HCT116 (cell line): ENCODE data around the gene FAT1. TPM values are rescaled to one million over a fixed set of nuclear protein-coding genes. Genes with fewer than 3 reads are reported as not detected.

Source experiments
- ATAC-seq: fragments of 200-7000 bp; cut with Tn5 transposase; 2 replicates; pipeline ENCODE4 v1.9.1; 2020; ENCODE audit warnings: mild to moderate bottlenecking, moderate library complexity
- BruUV-seq: library from RNA; stranded (reverse); fragments of 400-500 nt; replicated peaks from 2 replicates; lab custom pipeline; 2021; lab: Mats Ljungman, UMichigan
- CTCF ChIA-PET: fragments of 300-600 bp; sonication (Branson Sonifier 250); formaldehyde crosslinking; loops from one replicate; lab custom pipeline; 2021; ENCODE audit warnings: antibody characterized with exemption; lab: Charles Lee
- POLR2A ChIA-PET: fragments of 300-600, 350-600 bp; sonication (Branson Sonifier 250); formaldehyde crosslinking; loops from one replicate; lab custom pipeline; 2021; ENCODE audit warnings: antibody characterized with exemption; lab: Charles Lee
- RAD21 ChIA-PET, 2 experiments: fragments of 300-600 bp; sonication (Branson Sonifier 250); formaldehyde crosslinking; loops; one replicate each; lab custom pipeline; 2023; ENCODE audit warnings: low total read pairs in 2 of 2; ENCODE audit not compliant: uncharacterized antibody in 2 of 2, unreplicated experiment in 2 of 2, low non-redundant PET in 1 of 2; lab: Charles Lee
- DNase-seq: peaks from one replicate; pipeline ENCODE4 v3.0.0-alpha.2; 2010; ENCODE audit warnings: low read depth, low spot score
- H2AFZ ChIP-seq: fragments of 200-600 bp; shearing (Covaris generic), sonication (generic); 2 replicates; pipeline ENCODE4 v1.6.1; 2017; ENCODE audit warnings: low read depth, mixed run types, mixed read lengths, antibody characterized with exemption, low read length; ENCODE audit not compliant: poor library complexity, severe bottlenecking
- H3K27ac ChIP-seq: 2 replicates; pipeline ENCODE4 v1.5.1; 2012; ENCODE audit warnings: low read depth, low read length
- H3K27me3 ChIP-seq: fragments of 200-600 bp; sonication (generic); 2 replicates; pipeline ENCODE4 v1.6.1; 2016; ENCODE audit warnings: mixed run types, low read length, mixed read lengths; ENCODE audit not compliant: insufficient read depth
- H3K36me3 ChIP-seq, 2 experiments: fragments of 200-500 bp in 1 of 2; fragments of 200-600 bp in 1 of 2; sonication (Bioruptor generic) in 1 of 2; sonication (generic) in 1 of 2; 2 replicates each; pipeline versions ENCODE4 v1.5.1 to v1.6.1; 2014 to 2016; ENCODE audit warnings: low read length in 2 of 2, inconsistent platforms in 1 of 2, mixed read lengths in 1 of 2, mixed run types in 1 of 2; ENCODE audit not compliant: insufficient read depth in 2 of 2, control insufficient read depth in 1 of 2
- H3K4me1 ChIP-seq, 2 experiments: fragments of 200-600 bp in 1 of 2; sonication (generic) in 1 of 2; 2 replicates each; pipeline versions ENCODE4 v1.5.1 to v1.6.1; 2012 to 2017; ENCODE audit warnings: low read length in 2 of 2, inconsistent platforms in 1 of 2, mild to moderate bottlenecking in 1 of 2, mixed read lengths in 1 of 2, mixed run types in 1 of 2, moderate library complexity in 1 of 2; ENCODE audit not compliant: insufficient read depth in 2 of 2, control insufficient read depth in 1 of 2
- H3K4me2 ChIP-seq: fragments of 200-600 bp; sonication (generic); 2 replicates; pipeline ENCODE4 v1.6.1; 2017; ENCODE audit warnings: mixed run types, low read length, mixed read lengths
- H3K4me3 ChIP-seq, 2 experiments: fragments of 200-600 bp in 1 of 2; sonication (generic) in 1 of 2; replicated peaks in 1 of 2; 2 replicates each; pipeline ENCODE4 v1.5.1; 2011 to 2016; ENCODE audit warnings: low read length in 2 of 2, control low read depth in 1 of 2, low read depth in 1 of 2, mild to moderate bottlenecking in 1 of 2, mixed read lengths in 1 of 2, mixed run types in 1 of 2
- H3K79me2 ChIP-seq: fragments of 200-600 bp; sonication (generic); 2 replicates; pipeline ENCODE4 v1.6.1; 2017; ENCODE audit warnings: mild to moderate bottlenecking, mixed run types, low read length, moderate library complexity, mixed read lengths; ENCODE audit not compliant: insufficient read depth
- H3K9ac ChIP-seq: fragments of 200-600 bp; sonication (generic); 2 replicates; pipeline ENCODE4 v1.6.1; 2016; ENCODE audit warnings: low read length, mixed read lengths
- H3K9me2 ChIP-seq: fragments of 200-600 bp; sonication (generic), shearing (Covaris generic); 2 replicates; pipeline ENCODE4 v1.6.1; 2017; ENCODE audit warnings: mixed run types, mild to moderate bottlenecking, moderate library complexity; ENCODE audit not compliant: insufficient read depth
- H3K9me3 ChIP-seq, 2 experiments: fragments of 200-500 bp in 1 of 2; fragments of 200-600 bp in 1 of 2; sonication (Bioruptor generic) in 1 of 2; sonication (generic) in 1 of 2; 2 replicates each; pipeline ENCODE4 v1.6.1; 2014 to 2017; ENCODE audit warnings: low read length in 2 of 2, mixed read lengths in 2 of 2, inconsistent platforms in 1 of 2, low read depth in 1 of 2, mild to moderate bottlenecking in 1 of 2, mixed run types in 1 of 2, moderate library complexity in 1 of 2; ENCODE audit not compliant: control insufficient read depth in 1 of 2, insufficient read depth in 1 of 2
- H4K20me1 ChIP-seq: fragments of 200-600 bp; sonication (generic), shearing (Covaris generic); 2 replicates; pipeline ENCODE4 v1.6.1; 2017; ENCODE audit warnings: mixed run types, mild to moderate bottlenecking, moderate library complexity; ENCODE audit not compliant: insufficient read depth
- CBX3 ChIP-seq: IDR thresholded peaks from 2 replicates; pipeline ENCODE4 v1.6.1; 2012; ENCODE audit warnings: low read depth
- CEBPB ChIP-seq: IDR thresholded peaks from 2 replicates; pipeline ENCODE4 v1.6.1; 2012; ENCODE audit warnings: low read depth
- EGR1 ChIP-seq: IDR thresholded peaks from 2 replicates; pipeline ENCODE4 v1.6.1; 2012; ENCODE audit warnings: low read depth
- EZH2phosphoT487 ChIP-seq: fragments of 200-600 bp; IDR thresholded peaks from 2 replicates; pipeline ENCODE4 v1.6.1; 2018; ENCODE audit warnings: antibody characterized with exemption, borderline replicate concordance
- FOSL1 ChIP-seq: IDR thresholded peaks from 2 replicates; pipeline ENCODE4 v1.6.1; 2012; ENCODE audit warnings: low read depth
- JUND ChIP-seq: IDR thresholded peaks from 2 replicates; pipeline ENCODE4 v1.6.1; 2012
- POLR2A ChIP-seq: IDR thresholded peaks from 2 replicates; pipeline ENCODE4 v1.7.0; 2011; ENCODE audit warnings: borderline replicate concordance; ENCODE audit not compliant: insufficient read depth, insufficient read length; ENCODE audit errors: extremely low read depth
- POLR2AphosphoS5 ChIP-seq: IDR thresholded peaks from 2 replicates; pipeline ENCODE4 v1.6.1; 2011; ENCODE audit warnings: mild to moderate bottlenecking, low read depth, low read length, moderate library complexity
- RAD21 ChIP-seq: IDR thresholded peaks from 2 replicates; pipeline ENCODE4 v1.6.1; 2012; ENCODE audit warnings: low read depth, mild to moderate bottlenecking
- SIN3A ChIP-seq: IDR thresholded peaks from 2 replicates; pipeline ENCODE4 v1.6.1; 2012; ENCODE audit warnings: low read depth
- SRF ChIP-seq: IDR thresholded peaks from 2 replicates; pipeline ENCODE4 v1.6.1; 2012; ENCODE audit warnings: low read depth
- YY1 ChIP-seq: IDR thresholded peaks from 2 replicates; pipeline ENCODE4 v1.6.1; 2011; ENCODE audit warnings: low read length, low read depth, moderate library complexity, mild to moderate bottlenecking; ENCODE audit not compliant: insufficient replicate concordance; ENCODE audit errors: extremely low read depth
- ZNF274 ChIP-seq: fragments of 200-500 bp; sonication (Bioruptor generic); IDR thresholded peaks from 2 replicates; pipeline ENCODE4 v1.6.1; 2014; ENCODE audit warnings: mild to moderate bottlenecking, low read depth, low read length, inconsistent platforms
- intact Hi-C: fragments of 100-400 bp; cut with micrococcal nuclease; formaldehyde crosslinking; loops from 2 replicates; pipeline ENCODE4 v1.10.0; 2022
- total RNA-seq: library from RNA; stranded (reverse); gene quantifications from one replicate; pipeline ENCODE4 v1.2.1, GENCODE V29; 2021; ENCODE audit not compliant: unreplicated experiment
- TF ChIP-seq, protein P1 (sequence below): IDR thresholded peaks from 2 replicates; pipeline ENCODE4 v1.6.1; 2011; ENCODE audit warnings: mild to moderate bottlenecking, low read length, moderate library complexity; ENCODE audit not compliant: insufficient replicate concordance; ENCODE audit errors: extremely low read depth
- TF ChIP-seq, protein P2 (sequence below): IDR thresholded peaks from 2 replicates; pipeline ENCODE4 v1.6.1; 2012
- TF ChIP-seq, protein P3 (sequence below): IDR thresholded peaks from 2 replicates; pipeline ENCODE4 v1.6.1; 2012
- TF ChIP-seq, protein P4 (sequence below), 3 experiments: fragments of 200-600 bp in 1 of 3; sonication (generic) in 1 of 3; IDR thresholded peaks in 2 of 3; conservative IDR thresholded peaks in 1 of 3; 2 replicates each; pipeline ENCODE4 v1.5.1; 2012 to 2017; ENCODE audit warnings: low read depth in 2 of 3, low read length in 2 of 3, antibody characterized with exemption in 1 of 3, borderline replicate concordance in 1 of 3, control low read depth in 1 of 3, mild to moderate bottlenecking in 1 of 3, mixed read lengths in 1 of 3, mixed run types in 1 of 3, moderate library complexity in 1 of 3; ENCODE audit not compliant: insufficient read depth in 1 of 3

FAT1 gene
- total RNA-seq, 1 experiment from 2014 or later, result 676 TPM

DNA sequence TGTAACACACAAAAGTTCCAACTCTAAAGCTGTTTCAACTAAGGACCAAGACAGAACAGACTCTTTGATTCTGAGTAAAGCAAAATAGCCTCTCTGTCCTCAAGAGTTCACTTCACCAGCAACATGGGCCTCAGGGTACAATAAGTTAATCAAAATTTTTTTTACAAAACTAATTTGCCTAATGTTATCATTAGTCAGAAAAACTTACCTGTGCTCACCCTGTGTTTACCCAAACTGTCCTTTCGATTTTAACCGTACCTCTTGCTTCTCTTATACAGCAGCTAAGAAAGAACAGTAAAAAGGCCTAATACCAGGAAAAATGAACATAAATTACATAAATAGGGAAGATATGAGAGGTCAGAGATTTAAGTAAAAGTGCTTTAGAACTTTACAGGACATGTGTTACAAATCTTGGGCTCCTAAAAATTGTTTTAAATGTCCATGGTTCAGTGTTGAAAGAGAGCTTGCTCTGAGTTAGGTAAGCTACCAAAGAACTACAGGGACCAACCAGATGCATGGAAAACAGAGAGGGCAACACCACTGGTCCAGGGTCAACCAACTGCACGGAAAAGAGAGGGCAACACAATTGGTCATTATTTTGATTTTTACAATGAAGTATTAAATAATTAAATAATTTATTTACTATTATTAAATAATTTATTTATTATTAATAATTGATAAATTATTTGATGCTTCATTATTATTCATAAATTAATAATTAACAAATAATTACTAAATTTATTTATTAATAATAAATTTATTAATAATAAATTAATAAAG lies 73.1 kb downstream of the FAT1 start:
- Histone ChIP-seq H3K79me2 (peaks cover 100% of the 10 kb centered on the region), H3K9me2 (no peaks in the 10 kb centered on the region), H3K27me3 (no peaks in the 10 kb centered on the region), H3K4me1 (peaks cover 3 to 34% of the 10 kb centered on the region in 2 experiments; a peak in 3 of 4 replicates), H2AFZ (no peak overlapping the region), H3K4me3 (no peak overlapping the region), H3K9ac (no peak overlapping the region), H3K36me3 (peaks cover 34 to 57% of the 10 kb centered on the region in 2 experiments), H3K27ac (no peak overlapping the region), H4K20me1 (peaks cover 86% of the 10 kb centered on the region), H3K9me3 (no peaks in the 10 kb centered on the region), H3K4me2 (no peak overlapping the region)
- RAD21 ChIA-PET, result no interaction called here
- DNase-seq, result no peak
- intact Hi-C loops, result no loop called here
- no peak for ATAC-seq
- BruUV-seq, result no TSS peak
- TF ChIP-seq, protein P1, sequence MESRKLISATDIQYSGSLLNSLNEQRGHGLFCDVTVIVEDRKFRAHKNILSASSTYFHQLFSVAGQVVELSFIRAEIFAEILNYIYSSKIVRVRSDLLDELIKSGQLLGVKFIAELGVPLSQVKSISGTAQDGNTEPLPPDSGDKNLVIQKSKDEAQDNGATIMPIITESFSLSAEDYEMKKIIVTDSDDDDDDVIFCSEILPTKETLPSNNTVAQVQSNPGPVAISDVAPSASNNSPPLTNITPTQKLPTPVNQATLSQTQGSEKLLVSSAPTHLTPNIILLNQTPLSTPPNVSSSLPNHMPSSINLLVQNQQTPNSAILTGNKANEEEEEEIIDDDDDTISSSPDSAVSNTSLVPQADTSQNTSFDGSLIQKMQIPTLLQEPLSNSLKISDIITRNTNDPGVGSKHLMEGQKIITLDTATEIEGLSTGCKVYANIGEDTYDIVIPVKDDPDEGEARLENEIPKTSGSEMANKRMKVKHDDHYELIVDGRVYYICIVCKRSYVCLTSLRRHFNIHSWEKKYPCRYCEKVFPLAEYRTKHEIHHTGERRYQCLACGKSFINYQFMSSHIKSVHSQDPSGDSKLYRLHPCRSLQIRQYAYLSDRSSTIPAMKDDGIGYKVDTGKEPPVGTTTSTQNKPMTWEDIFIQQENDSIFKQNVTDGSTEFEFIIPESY, result no peak
- TF ChIP-seq, protein P2, sequence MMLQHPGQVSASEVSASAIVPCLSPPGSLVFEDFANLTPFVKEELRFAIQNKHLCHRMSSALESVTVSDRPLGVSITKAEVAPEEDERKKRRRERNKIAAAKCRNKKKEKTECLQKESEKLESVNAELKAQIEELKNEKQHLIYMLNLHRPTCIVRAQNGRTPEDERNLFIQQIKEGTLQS, result no peak
- TF ChIP-seq SRF, result no peak
- no peak for TF ChIP-seq RAD21
- TF ChIP-seq, protein P3, sequence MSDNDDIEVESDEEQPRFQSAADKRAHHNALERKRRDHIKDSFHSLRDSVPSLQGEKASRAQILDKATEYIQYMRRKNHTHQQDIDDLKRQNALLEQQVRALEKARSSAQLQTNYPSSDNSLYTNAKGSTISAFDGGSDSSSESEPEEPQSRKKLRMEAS, result no peak
- no peak for TF ChIP-seq CBX3
- no peak for TF ChIP-seq CEBPB
- TF ChIP-seq EGR1, result no peak
- TF ChIP-seq EZH2phosphoT487, result no peak
- TF ChIP-seq FOSL1, result no peak
- TF ChIP-seq ZNF274, result no peak
- TF ChIP-seq SIN3A, result no peak
- TF ChIP-seq POLR2A, result no peak
- TF ChIP-seq JUND, result no peak
- TF ChIP-seq YY1, result no peak
- TF ChIP-seq POLR2AphosphoS5, result no peak
- TF ChIP-seq, protein P4, sequence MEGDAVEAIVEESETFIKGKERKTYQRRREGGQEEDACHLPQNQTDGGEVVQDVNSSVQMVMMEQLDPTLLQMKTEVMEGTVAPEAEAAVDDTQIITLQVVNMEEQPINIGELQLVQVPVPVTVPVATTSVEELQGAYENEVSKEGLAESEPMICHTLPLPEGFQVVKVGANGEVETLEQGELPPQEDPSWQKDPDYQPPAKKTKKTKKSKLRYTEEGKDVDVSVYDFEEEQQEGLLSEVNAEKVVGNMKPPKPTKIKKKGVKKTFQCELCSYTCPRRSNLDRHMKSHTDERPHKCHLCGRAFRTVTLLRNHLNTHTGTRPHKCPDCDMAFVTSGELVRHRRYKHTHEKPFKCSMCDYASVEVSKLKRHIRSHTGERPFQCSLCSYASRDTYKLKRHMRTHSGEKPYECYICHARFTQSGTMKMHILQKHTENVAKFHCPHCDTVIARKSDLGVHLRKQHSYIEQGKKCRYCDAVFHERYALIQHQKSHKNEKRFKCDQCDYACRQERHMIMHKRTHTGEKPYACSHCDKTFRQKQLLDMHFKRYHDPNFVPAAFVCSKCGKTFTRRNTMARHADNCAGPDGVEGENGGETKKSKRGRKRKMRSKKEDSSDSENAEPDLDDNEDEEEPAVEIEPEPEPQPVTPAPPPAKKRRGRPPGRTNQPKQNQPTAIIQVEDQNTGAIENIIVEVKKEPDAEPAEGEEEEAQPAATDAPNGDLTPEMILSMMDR (IDR thresholded peaks at IDR 0.05 in 2 of 3, conservative IDR thresholded peaks at IDR 0.05 in 1 of 3; ENCODE audit: borderline replicate concordance in 1 of 3, insufficient read depth in 1 of 3, low read depth in 2 of 3, low read length in 2 of 3), result no peak
- POLR2A ChIA-PET, result no interaction called here
- CTCF ChIA-PET, result no interaction called here
